Activated CD4-positive, CD25-positive, alpha-beta regulatory T cell treated with anti-CD3 and anti-CD28 coated beads, Interleukin-2, amount 50 U/mL, for 24 hours (primary cell): ENCODE data around the gene PDE11A.

Experiments used
- ATAC-seq, 2 donors: fragments of 150-1000 bp; cut with Tn5 transposase; one replicate each; pipeline ENCODE4 v1.10.0; 2021; ENCODE audit warnings: mild to moderate bottlenecking in 1 of 2, moderate library complexity in 1 of 2

PDE11A gene

DNA sequence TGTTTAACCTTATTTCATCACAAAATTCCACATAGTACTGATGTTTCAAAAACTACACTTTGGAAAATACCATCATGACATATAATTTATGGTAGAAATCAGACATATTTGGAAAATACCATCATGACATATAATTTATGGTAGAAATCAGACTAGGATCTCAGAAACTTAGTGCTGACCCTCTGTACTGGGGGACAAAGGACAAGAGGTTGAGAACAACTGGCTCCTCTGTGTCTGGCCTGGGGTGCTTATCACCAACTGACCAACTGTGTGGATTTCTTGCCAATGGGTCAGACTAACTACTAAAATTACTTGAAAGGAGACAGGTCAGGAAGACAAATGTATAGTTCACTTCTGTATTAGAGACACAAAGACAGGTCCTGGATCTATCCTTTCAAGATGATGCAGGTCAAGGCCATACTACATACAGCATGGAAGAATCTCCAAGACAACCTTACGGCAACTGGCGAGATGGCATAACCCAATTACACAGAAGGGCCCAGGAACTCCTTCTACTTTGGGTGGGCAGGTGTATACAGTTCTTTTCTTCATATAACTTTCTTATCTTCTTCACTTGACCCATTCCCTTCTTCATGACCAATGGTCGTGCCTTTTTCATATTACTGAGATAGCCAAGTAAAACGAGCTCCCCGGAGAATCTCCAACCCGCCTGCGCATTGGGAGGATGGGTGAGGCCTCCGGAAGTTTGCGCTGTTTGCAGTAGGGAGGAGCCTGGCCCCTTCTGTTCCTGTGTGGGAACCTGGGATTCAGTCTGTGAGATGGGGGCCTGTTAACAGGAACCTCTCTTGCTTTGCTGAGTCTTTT is 389.5 kb downstream of the PDE11A start:
- ATAC-seq, result no peak

DNA sequence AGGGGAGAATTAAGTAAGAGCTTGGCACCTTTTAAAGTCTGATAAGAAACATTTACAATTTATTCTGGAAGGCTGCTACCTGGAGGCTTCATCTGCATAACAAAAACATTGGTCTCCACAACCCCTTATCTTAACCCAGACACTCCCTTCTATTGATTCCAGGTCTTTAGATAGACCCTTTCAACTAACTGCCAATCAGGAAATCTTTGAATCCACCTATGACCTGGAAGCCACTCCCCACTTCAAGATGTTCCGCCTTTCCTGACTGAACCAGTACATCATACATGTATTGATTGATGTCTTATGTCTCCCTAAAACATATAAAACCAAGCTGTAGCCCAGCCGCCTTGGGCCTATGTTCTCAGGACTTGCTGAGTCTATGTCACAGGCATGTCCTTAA is 390.6 kb downstream of the PDE11A start:
- ATAC-seq, result no peak

DNA sequence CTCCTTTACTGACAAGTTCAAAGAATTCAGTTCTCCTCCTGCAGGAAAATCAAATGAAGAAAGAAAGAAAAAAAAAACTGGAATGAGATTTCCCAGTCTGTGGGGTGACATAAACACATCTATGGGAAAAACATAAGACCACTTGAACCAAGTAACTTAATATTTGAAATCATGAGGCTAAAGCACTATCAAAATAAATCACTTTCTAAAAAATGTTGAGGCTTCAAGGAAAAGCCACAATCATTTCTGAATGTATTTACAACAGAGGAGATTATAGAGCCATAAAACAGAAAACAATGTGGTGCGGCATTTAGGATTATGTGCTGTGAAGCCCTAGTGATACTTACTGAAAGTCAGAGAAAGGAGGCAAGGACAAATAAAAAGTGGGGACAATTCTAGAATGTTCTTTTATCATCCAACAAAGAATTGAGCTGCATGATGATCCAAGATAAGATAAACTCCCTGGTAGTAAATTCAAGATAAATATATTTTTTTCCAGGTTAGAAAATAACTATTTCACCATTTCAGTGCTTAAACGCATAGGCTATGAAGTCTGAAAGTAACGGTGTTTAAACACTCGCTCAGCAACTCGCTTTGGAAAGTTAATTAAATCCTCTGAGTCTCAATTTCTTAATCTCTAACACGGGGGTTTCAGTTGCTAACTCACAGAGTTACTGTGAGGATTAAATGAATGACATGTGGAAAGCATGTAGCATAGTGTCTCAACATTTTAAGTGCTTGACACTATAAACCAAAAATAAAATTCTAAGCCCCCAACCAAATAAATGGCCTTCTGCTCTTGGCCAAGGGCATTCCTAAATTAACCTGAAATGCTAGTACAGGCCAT is 391.5 kb downstream of the PDE11A start:
- no peak for ATAC-seq

DNA sequence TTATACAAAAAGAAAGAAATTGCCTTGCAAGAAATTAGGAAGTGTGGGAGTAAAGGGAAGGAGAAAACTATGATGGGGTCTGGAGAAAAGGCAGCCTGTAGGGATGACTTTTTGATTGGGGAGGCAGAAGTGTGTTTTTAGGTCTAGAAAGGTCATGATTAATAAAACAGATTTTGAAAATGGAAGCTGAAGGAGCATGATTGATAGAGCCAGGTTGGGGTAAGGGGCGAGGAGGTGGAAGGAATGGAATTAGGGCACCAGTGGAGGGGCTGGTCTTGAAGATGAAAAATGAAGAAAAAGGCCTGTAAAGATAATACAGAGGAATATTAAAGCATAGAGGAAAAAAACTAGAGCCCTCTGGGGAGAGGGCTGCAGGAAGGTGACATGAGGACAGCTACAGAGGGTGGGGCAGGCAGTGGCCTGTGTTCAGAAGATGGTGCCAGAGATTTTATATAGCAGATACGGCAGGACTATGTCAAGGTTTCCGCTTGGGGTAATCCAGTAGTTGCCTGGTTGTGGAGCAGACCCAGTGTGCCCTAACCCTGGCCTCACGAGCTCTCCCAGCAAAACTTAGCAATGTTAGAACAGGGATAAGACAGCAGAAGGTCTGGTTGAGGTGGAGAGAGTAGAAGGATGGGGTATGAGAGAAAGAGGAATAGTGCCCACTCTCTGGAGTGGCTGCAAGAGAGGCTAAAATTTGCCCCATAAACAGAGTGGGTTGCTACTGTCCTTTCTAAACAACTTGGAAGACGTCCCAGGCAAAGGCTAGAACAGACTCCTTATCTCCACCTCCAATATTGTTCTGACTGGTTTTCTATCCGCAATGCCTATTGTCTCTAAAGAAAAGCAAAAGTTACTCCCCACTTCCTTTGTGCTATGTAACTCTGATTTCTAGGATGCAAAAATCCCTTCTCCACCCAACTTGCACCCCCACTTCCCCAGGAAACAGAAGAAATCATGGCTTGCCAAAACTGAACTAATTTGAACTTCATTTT is 392.7 kb downstream of the PDE11A start:
- ATAC-seq, result no peak

DNA sequence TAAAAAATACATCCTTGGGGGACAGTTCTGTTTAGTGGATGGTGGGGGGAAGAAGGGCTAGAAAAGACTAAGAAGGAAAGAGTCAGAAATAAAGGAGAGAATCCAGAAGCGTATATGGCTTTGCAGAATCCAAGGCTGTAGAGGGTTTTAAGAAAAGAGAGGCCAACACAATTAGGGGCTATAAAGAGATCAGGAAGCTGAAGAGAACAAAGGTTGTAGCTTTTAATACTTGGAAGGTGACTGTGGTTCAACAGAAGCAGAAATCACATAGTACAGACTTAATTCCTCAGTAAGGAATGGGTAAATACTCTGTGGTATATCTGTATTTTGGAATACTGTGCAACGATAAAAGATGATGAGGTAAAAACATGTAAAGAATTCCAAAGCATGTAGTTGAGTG is 393.6 kb downstream of the PDE11A start:
- no peak for ATAC-seq

DNA sequence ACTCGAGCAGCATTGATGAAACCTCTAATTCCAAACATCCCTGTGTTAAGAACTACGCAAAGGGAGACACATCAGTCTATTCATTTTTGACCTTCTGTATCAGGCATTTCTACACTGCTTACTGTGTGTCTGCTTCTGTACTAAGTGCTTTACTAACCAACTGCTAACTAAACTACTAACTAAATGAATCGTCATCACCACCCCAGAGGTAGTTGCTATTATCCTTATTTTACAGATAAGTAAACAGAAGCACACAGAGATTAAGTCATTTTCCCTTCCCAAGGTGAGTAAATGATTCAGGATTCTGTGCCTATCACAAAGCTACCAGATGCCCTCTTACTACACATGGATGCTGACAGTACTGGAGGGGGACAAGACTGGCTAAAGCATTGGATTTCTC is 395.9 kb downstream of the PDE11A start:
- no peak for ATAC-seq

DNA sequence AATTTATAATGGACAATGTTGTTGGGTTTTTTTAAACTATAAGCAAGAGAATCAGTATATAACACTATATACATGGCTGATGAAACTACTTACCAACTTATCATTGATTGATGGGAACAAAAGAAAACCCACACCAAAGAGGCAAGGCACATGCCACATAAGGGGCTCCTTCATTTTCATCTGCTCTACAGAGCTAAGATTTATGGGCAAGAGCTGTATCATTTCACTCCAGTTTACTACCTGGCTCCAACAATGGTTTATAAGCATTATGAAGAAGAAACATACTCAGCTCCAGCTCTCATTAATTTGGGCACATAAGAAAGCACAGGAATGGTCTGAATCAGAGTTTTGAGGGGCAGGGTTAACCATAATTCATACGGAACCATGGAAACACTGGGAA is 396.8 kb downstream of the PDE11A start:
- ATAC-seq, result no peak

DNA sequence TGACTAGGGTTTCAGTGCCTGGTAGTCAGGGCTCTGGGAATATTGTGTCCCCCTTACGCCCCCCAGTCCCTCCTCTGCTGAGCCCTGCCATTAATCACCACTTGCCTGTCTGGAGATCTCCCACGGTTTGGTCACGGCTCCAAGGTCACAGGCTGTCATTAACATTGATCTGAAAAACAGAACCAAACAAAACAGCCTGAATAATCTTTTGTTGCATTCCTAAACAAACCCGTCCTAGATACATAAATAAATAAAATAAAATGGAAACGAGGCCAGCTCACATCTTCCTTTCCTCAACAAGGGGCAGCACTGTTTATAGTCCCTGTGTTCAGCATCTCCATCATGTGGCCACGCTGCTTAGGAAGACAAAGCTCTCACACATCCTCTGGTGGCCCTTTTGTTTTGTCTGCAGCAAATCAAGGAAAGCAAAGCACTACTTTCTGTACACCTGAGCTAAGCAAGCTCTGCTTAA is 397.2 kb downstream of the PDE11A start:
- no peak for ATAC-seq

DNA sequence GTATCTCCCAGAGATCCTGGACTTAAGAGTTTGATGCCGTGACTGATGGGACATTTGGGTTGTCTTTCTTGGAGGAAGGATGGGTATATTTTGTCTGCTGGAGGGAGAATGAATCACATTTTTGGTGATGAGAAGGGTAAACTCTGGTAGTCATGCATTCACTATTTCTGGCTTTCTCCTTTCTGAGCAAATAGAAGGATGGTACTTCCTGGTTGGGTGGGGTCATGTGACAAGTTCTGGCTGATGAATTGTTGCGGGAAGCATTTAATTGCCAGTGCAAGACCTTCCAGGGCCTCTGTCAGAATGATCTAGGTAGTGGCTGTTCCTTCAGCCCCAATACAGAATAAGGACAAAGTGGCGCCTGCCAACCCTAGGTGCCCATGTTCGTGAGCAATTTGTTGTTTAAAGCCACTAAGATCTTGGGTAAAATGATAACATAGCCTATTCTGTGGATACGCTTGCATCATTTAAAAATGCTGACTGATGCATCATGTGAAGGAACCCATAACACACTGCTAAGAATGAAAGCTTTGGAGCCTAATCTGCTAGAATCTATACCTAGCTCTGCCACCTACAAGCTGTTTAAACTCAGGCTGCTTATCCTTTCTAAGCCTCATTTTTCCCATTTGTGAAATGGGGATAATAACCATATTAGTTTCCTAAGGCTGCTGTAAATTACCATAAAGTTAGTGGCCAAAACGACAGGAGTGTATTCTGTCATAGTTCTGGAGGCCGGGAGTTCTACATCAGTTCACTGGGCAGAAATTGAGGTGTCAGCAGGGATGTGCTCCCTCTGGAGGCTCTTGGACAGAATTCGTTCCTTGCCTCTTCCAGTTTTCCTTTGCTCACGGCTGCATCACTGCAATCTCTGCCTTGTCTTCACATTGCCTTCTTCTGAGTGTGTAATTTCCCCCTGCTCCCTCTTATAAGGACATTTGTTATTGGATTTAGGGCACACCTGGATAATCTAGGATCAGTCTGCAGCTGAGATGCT is 398.7 kb downstream of the PDE11A start:
- no peak for ATAC-seq

DNA sequence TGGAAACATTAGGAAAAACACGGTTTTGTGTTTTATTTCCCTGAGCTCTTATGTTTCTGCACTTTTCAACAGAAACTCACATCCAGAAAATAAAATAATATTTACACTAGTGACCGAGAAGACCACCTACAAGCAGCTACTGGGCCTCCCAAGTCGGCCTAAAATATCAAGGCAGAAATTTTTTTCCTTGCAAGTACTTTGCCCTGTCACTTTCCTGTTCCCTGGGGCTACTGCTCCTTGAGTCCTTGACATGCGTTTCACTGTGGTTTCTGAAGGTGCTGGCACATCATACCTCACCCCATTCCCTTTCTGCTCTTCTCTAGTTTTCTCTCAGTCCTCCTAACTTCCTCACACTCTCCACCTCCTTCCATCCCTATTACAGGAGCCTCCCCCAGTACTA is 400.9 kb downstream of the PDE11A start:
- no peak for ATAC-seq

DNA sequence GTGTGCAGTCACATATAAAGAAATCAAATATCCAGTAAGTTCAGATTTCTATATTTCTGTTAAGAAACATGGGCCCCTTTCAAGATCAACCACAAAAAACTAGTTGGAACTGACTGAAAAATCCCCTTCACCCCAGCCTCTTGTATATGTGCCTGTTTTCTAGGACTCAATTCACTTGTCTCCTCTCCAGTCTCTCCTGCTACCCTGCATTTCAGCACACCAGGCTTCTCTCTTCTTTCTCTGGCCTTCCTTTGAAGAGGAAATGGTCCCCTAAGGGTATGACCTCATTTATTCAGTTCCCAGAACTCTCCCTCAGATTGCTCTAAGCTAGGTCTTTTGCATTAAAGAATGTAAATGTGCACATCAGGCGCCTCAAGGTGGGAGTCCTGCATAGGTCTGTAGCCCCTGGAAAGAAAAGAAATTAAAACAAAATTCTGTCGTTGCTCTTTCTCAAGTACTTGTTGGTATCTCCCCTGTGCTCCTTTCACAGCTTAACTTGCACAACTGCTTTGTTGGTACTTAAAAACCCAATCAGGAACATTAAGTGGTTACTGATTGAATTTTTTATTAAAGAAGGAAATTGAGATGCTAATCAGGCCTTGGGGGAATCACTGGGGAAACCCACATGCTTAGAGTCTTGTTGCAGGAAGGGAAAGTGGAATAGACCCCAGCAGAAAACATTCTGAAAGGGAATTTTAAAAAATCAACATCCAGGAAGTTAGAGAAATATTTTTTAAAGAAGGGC is 401.6 kb downstream of the PDE11A start:
- ATAC-seq, result no peak

DNA sequence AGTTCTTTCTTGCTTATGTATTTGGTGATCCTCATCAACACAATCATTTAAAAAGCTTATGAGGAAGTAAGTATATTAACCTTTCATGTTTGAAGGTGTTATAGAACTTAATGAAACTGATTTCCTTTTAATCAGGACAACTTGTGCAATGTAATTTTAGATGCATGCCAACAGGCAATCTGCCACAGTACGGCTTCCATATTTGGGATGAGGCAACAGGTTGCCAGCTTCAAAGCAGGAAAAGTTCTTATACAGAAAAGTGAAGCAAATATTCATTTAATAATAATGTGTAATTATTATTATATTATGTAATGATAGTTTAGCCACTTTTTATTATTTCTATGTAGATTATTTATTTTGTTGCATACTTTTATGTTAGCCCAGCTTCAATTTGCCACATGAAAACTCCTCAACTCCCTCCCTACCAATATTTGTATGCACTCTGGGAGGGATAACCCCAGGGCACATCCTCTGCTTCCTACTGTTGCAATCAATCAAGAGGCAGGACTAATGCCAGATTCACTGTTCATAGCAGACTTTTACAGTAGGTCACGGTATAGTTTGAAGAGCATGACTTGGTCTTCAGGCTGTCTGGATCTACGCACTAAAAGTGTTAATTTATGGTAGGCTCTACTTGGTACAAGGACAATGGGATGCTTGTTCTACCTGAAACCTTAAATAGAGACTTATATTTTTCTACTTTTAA is 402.8 kb downstream of the PDE11A start:
- ATAC-seq, result no peak

DNA sequence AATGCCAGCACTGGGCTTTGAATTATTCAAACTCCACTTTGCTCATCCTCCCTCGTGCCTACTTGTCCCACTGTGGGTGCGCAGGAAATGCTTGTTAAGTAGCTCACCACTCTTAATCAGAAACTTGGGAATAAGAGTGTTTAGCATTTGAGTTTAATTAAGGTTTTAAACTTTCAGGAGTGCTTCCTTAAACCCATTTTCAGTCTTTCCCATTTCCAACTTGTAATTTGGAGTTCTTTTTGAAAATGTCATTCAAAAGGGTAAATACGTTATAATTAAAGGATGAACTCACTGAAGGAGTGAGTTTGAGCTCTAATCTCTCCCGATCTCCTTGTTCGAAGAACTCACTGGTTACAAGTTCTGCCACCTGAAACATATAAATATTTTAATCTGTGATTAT is 403.4 kb downstream of the PDE11A start:
- ATAC-seq, result no peak

DNA sequence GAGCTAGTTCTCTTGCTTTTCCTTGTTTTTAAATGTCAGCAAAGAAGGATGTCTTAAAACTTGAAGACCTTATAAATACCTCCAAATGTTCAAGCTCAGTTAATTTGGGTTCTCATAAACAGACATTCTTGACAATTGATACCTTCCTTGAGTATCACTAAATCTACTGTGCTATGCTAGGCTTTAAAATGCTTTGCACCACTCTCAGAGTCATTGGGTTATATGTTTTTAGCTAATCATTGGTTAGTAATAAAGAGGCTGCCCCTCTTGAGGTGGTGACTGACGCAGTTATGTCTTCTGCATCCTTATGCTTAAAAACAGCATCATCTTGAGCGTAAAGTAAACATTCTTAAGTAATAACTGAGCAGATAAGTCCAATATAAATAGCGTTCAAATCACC is 404.0 kb downstream of the PDE11A start:
- ATAC-seq, result no peak

DNA sequence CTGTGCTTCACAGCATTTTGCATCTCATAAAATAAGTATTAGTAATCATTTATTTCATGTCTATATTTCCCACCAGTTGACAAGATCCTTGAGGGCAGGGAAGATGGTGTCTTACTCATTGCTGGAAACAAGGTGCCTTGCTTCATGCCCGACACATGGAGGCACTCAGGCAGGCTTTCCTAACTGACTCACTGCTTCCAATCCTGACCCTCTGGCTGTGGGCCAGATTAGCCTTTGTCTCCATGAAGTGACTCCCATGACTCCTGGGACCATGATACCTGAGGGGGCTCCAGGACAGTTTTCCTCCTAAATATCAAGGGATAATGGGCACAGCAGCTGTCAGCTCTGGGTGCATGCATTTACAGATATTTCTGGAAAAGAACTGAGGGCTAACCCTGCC is 405.0 kb downstream of the PDE11A start:
- ATAC-seq, result no peak

DNA sequence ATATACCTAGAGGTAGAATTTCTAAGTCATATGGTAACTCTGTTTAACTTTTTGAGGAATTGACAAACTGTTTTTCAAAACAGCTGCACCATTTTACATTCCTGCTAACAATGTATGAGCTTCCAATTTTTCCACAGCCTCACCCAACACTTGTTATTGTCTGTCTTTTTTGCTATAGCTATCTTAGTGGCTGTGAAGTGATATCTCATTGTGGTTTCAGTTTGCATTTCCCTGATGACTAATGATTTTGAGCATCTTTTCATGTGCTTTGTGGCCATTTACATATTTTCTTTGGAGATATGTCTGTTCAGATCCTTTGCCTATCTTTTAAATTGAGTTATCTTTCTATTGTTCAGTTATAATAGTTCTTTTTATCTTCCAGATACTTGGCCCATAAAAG is 406.2 kb downstream of the PDE11A start:
- ATAC-seq, result no peak

DNA sequence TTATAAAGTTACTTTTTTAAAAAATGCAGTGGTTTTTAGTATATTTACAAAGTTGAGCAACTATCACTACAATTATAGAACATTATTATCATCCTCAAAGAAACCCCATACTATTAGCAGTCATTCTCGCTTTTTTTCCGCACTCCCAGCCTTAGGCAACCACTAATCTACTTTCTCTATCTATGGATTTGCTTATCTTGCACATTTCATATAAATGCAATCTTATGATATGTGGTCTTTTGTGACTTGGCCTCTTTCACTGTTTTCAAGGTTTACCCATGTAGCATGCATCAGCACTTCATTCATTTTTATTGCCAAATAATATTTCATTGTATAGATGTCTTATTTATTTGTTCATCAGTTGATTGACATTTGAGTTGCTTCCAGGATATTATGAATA is 406.6 kb downstream of the PDE11A start:
- ATAC-seq, result no peak

DNA sequence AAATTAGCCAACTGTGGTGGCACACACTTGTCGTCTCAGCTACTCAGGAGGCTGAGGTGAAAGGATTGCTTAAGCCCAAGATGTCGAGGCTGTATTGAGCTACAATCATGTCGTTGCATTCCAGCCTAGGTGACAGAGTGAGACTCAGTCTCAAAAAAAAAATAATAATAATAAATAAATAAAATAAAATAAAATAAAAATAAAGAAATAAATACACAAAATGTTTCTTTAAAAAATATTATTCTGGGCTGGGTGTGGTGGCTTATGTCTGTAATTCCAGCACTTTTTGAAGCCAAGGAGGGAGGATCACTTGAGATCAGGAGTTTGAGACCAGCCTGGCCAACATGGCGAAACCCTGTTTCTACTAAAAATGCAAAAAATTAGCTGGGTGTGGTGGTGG is 407.2 kb downstream of the PDE11A start:
- ATAC-seq, result no peak

DNA sequence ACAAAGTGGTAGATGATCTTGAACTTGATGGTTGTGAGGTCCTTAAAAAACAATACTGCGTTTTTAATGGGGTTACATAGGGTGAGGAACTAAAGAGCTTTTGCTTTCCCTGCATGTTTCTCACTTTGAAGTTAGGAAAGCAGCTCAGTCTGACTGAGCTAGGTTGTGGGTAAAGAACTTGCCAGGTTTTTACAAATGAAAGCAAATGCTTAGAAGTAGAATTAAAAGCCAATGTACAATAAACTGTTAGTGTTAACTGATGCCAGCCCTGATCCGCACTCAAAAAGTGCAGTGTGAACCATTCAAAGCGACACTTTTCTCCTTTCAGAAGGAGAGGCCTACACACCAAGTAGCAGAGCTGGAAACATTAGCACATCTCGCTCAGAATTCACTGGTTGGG is 409.7 kb downstream of the PDE11A start:
- ATAC-seq, result no peak

DNA sequence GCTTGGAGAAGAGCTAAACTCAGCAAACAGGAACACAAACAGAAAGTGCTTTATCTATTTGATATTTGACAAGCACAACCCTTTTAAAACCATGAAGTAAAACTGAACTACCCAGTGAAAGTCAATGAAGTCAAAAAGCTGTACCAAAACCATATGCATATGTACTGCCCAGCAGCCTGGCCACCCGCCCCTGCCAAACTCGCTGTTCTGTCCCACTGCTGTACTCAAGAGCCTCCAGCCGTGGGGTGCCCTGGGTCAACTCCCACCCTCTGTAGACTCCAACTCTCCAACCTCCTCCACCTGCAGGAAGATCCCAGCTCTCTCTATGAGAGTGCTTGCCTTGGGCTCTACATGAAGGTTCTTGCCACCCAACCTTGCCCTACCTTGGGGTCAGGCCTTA is 411.8 kb downstream of the PDE11A start:
- no peak for ATAC-seq
